Fibroblast of villous mesenchyme (primary cell): Measurements from ENCODE around the gene SLC36A3. TPM values are rescaled to one million over a fixed set of nuclear protein-coding genes. Genes with fewer than 3 reads are reported as not detected.

ENCODE experiments used
- DNase-seq: peaks from one replicate; pipeline ENCODE4 v3.0.0-alpha.2; 2010; ENCODE audit warnings: low read depth
- H3K4me3 ChIP-seq: 2 replicates; pipeline ENCODE4 v1.5.1; 2011; ENCODE audit warnings: low read depth, mild to moderate bottlenecking, low read length
- total RNA-seq: library from RNA; depleted of rRNA; stranded (reverse); fragments of >200 nt; gene quantifications from 2 replicates; pipeline ENCODE4 v1.2.3, GENCODE V29; 2012
- TF ChIP-seq, protein P1 (sequence below): IDR thresholded peaks from 2 replicates; pipeline ENCODE4 v1.5.1; 2012; ENCODE audit warnings: low read depth, mild to moderate bottlenecking, low read length; ENCODE audit not compliant: insufficient read depth

The SLC36A3 gene
- total RNA-seq, 1 donor: not detected

DNA sequence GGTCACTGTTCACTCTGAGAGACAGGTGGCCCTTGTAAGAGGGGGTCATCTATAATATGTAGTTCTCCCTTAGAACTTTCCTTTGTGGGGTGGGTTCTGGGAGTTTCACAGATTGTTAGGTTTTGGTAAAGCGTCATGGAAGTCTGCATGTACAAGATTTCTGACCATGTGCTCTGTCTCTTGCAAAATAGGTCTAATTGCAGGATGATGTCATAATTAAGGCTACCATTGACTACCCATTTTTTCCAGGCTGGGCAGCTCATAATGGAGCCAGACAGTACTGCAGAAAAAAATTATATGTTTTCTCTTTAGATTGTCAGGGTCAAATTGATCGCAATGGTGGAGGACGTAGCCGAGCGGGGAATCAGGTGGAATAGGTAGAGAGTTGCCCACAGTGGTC, 54.3 kb downstream of the SLC36A3 start:
- no peak for DNase-seq
- TF ChIP-seq, protein P1, sequence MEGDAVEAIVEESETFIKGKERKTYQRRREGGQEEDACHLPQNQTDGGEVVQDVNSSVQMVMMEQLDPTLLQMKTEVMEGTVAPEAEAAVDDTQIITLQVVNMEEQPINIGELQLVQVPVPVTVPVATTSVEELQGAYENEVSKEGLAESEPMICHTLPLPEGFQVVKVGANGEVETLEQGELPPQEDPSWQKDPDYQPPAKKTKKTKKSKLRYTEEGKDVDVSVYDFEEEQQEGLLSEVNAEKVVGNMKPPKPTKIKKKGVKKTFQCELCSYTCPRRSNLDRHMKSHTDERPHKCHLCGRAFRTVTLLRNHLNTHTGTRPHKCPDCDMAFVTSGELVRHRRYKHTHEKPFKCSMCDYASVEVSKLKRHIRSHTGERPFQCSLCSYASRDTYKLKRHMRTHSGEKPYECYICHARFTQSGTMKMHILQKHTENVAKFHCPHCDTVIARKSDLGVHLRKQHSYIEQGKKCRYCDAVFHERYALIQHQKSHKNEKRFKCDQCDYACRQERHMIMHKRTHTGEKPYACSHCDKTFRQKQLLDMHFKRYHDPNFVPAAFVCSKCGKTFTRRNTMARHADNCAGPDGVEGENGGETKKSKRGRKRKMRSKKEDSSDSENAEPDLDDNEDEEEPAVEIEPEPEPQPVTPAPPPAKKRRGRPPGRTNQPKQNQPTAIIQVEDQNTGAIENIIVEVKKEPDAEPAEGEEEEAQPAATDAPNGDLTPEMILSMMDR: no peak

DNA sequence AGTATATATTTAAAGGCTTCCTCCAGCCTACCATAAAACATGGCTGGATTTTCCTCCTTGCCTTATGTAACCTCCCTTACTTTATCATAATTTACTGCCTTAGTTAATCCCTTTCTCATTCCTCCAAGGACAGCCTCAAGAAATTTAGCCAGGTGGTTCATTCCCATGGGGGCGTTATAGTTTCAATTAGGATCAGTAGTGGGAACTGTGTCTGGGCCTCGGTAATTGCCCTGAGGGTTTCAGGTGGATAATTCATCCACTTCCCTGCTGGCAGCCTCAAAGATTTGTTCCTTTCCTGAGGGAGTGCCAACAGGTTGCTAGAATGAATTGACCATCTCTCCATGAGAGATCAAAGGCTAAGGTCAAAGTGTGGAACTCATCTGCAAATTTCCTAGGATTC, 54.9 kb downstream of the SLC36A3 start:
- no peak overlapping the region for H3K4me3 ChIP-seq
- DNase-seq: no peak
- TF ChIP-seq, protein P1: no peak

More for the DNA sequence above, 54.3 kb downstream of the SLC36A3 start:
- no peak overlapping the region for H3K4me3 ChIP-seq

DNA sequence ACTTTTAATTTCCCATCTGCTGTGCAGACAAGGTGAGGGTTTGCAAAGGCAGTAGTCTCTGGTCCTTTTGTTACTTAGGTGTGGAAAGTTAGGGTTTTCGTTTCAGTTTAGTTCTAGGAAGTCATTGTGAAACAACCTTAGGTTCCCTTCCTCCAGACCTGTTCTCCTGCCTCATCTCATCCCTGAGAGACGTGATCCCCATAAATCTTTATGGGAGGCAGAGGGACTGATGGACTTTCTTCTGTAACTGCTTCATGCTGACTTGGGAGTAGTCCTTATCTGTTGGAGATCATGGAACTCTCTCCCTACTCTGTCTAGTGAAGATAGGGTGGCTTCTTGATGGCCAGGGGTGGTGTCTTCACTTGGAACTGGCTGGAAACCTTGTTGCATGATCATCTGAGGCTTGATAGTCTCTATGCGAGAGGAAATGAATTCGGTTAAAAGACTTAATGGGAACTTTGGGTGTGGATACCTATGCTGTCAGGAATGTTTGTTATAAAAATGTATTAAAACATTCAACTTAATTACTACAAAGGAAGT, 57.8 kb downstream of the SLC36A3 start:
- TF ChIP-seq, protein P1: no peak
- H3K4me3 ChIP-seq: no peak overlapping the region
- no peak for DNase-seq

DNA sequence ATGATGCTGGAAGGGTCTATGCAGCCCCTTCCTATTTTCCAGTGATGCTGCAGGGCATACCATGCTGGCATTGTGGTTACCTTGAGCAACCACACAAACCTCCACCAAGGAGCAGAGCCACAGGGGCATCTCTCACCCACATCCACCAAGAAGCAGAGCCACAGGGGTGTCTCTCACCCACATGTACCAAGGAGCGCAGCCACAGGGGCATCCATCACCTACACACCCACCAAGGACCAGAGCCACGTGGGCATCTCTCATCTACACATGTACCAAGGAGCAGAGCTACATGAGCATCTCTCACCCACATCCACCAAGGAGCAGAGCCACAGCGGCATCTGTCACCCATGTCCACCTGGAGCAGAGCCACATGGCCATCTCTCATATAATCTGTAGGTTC, 59.4 kb downstream of the SLC36A3 start:
- no peak for DNase-seq
- H3K4me3 ChIP-seq: no peak overlapping the region
- TF ChIP-seq, protein P1: no peak

DNA sequence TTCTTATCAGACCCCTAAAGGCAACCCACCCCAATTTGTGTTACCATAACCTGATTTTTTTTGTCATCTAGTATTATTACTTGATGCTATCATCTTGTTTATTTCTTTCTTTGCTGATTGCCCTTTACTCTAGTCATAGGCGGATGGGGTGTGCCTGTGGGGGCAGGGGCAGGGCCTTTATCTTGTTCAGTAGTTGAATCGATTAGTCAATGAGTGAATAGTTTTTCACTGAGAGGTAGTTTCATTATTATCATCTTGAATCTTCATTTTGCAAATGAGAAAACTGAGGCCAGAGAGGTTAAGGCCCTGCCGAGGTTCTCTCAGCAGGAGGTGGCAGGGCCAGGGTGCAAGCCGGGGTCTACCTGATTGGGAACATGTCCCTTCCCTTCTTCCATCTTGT, 60.0 kb downstream of the SLC36A3 start:
- TF ChIP-seq, protein P1: no peak
- no peak overlapping the region for H3K4me3 ChIP-seq
- DNase-seq: no peak

DNA sequence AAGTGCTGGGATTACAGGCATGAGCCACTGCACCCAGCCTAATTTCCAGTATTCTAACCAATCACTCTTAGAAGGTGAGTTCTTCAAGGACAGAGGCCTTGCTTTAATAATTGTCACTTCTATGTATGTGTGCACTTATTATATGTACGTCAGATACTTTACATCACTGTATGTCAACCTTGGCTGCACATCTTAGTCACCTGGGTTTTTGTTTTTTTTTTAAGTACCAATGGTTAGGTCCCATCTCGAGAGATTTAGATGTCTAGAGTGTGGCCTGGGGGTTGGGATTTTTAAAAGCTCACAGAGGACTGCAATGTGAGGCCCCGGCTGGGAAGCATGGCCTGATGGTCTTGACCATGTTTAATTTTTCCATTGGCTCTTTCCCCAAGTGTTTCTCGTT, 60.4 kb downstream of the SLC36A3 start:
- no peak overlapping the region for H3K4me3 ChIP-seq
- DNase-seq: no peak
- TF ChIP-seq, protein P1: no peak
